PC-9 (cell line): ENCODE data around the gene STX1A. TPM values are rescaled to one million over a fixed set of nuclear protein-coding genes. Genes with fewer than 3 reads are reported as not detected.
A peak's percentile ranks its signal among the peaks of the same experiment; 100 is the strongest.
"Not testable (repeated sequence)": the region's sequence is repeated elsewhere in the genome, so short reads cannot be mapped to it uniquely, and the experiment has no call there.

Experiments
- BruUV-seq: library from RNA; stranded (reverse); fragments of 400-500 nt; replicated peaks from 2 replicates; lab custom pipeline; 2021; lab: Mats Ljungman, UMichigan
- CTCF ChIA-PET: fragments of 300-600 bp; sonication (Branson Sonifier 250); formaldehyde crosslinking; loops from one replicate; lab custom pipeline; 2022; ENCODE audit warnings: antibody characterized with exemption; lab: Charles Lee
- POLR2A ChIA-PET: fragments of 300-600 bp; sonication (Branson Sonifier 250); formaldehyde crosslinking; loops from one replicate; lab custom pipeline; 2022; ENCODE audit warnings: antibody characterized with exemption; ENCODE audit not compliant: unreplicated experiment; lab: Charles Lee
- DNase-seq, 2 experiments: peaks; one replicate each; pipeline versions ENCODE4 v3.0.0 to v3.0.0-alpha.2; 2015 to 2022; ENCODE audit warnings: mixed read lengths in 1 of 2
- H2AFZ ChIP-seq: fragments of 200-600 bp; sonication (generic); 2 replicates; pipeline ENCODE4 v1.8.1; 2017; ENCODE audit warnings: antibody characterized with exemption
- H3F3A ChIP-seq: fragments of 200-600 bp; sonication (generic); 2 replicates; pipeline ENCODE4 v1.8.1; 2017; ENCODE audit warnings: antibody characterized with exemption, mild to moderate bottlenecking, low read depth; ENCODE audit not compliant: insufficient read depth
- H3K27ac ChIP-seq: fragments of 200-600 bp; sonication (generic); 2 replicates; pipeline ENCODE4 v1.6.1; 2016; ENCODE audit warnings: mixed run types
- H3K27me3 ChIP-seq: fragments of 200-600 bp; sonication (generic); 2 replicates; pipeline ENCODE4 v1.6.1; 2016; ENCODE audit warnings: low read depth, mixed run types; ENCODE audit not compliant: insufficient read depth
- H3K36me3 ChIP-seq: fragments of 200-600 bp; sonication (generic); 2 replicates; pipeline ENCODE4 v1.6.1; 2016; ENCODE audit warnings: low read depth, mixed run types
- H3K4me1 ChIP-seq: fragments of 200-600 bp; sonication (generic); replicated peaks from 2 replicates; pipeline ENCODE4 v1.6.1; 2016; ENCODE audit warnings: mixed run types; ENCODE audit not compliant: insufficient read depth
- H3K4me2 ChIP-seq: fragments of 200-600 bp; sonication (generic); 2 replicates; pipeline ENCODE4 v1.6.1; 2017; ENCODE audit warnings: mixed run types
- H3K4me3 ChIP-seq: fragments of 200-600 bp; sonication (generic); 2 replicates; pipeline ENCODE4 v1.6.1; 2016; ENCODE audit warnings: mixed run types
- H3K79me2 ChIP-seq: fragments of 200-600 bp; sonication (generic); 2 replicates; pipeline ENCODE4 v1.6.1; 2017; ENCODE audit warnings: low read depth, mixed run types
- H3K9me2 ChIP-seq: fragments of 200-600 bp; sonication (generic); 2 replicates; pipeline ENCODE4 v1.8.1; 2017; ENCODE audit warnings: mild to moderate bottlenecking; ENCODE audit not compliant: insufficient read depth
- H3K9me3 ChIP-seq: fragments of 200-600 bp; sonication (generic); 2 replicates; pipeline ENCODE4 v1.8.1; 2016; ENCODE audit warnings: low read depth; ENCODE audit not compliant: insufficient read depth
- H4K20me1 ChIP-seq: fragments of 200-600 bp; sonication (generic); 2 replicates; pipeline ENCODE4 v1.8.1; 2017; ENCODE audit not compliant: insufficient read depth
- EZH2 ChIP-seq: fragments of 200-600 bp; sonication (generic); IDR thresholded peaks from 2 replicates; pipeline ENCODE4 v1.8.0; 2017; ENCODE audit warnings: antibody characterized with exemption, low read depth
- intact Hi-C: fragments of 100-400 bp; cut with micrococcal nuclease; formaldehyde crosslinking; loops from one replicate; pipeline ENCODE4 v1.10.0; 2022; ENCODE audit not compliant: unreplicated experiment
- total RNA-seq: library from RNA; stranded (reverse); gene quantifications from 2 replicates; pipeline ENCODE4 v1.2.3, GENCODE V29; 2021
- TF ChIP-seq, protein P1 (sequence below): fragments of 200-600 bp; sonication (generic); conservative IDR thresholded peaks from 2 replicates; pipeline ENCODE4 v1.6.1; 2017; ENCODE audit warnings: mixed run types, antibody characterized with exemption, mild to moderate bottlenecking, moderate library complexity

STX1A gene
- total RNA-seq, 1 experiment from 2014 or later, result 39.1 TPM

DNA sequence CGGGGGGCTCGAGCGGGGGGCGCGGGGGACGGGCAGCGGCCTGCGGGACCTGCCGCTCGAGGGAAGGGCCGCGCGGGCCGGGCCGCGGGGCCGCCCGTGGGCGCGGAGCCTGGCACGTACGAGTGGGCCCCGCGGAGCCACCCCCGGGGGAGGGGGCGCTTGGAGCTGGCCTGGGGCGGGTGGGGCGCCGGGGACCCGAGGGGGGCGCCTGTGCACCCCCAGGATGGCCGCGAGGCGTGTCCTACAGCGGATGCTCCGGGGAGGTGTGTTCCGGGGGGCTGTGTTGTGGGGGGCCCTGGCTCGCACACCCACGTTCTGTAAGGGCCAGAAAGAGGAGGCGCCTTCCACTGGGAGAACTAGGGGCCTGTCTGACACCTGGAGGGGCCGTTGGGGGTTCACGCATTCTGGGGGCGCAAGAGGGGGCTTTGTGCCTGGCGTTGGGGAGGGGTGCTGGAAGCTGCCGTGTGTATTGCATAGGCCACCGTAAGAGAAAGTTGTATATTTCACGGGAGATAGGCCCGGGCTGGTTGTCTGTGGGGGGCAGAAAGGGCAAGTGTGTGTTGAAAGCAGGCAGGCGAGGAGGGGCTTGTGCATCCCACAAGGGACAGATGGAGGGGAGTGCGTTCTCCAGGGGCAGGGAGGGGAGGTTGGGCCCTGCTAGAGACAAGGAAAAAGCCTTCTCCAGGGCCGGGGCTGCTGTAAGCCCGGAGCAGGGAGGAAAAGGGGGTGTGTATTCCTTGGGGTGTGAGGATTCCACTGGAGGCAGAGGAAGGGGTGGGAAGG, 51.2 kb downstream of the STX1A start:
- intact Hi-C loops, result loop anchor here (5.0 kb wide), 3 partner anchors 41 to 146 kb away; partner anchors contain the start of genes BAZ1B and STX1A
- ChIA-PET POLR2A (no interaction called here), CTCF (interaction anchor here (0.6 to 0.7 kb wide), 3 partner anchors 61 to 1317 kb away, joined by 3 to 14 read pairs (median 3); no protein-coding TSS in a partner anchor)
- H3K79me2 ChIP-seq, result no peaks in the 10 kb centered on the region
- H3K36me3 ChIP-seq, result no peaks in the 10 kb centered on the region
- H3K27me3 ChIP-seq, result no peaks in the 10 kb centered on the region
- no peak for DNase-seq
- H3K4me3 ChIP-seq, result peak overlapping the region; percentile 40; the same call in 1 of the 2 replicates
- no peaks in the 10 kb centered on the region for H3K9me3 ChIP-seq
- H3K4me1 ChIP-seq, result 0 out of 2 replicates have a peak, but pooled peaks cover 4% of the 10 kb centered on the region
- no peaks in the 10 kb centered on the region for H3K9me2 ChIP-seq
- H3K27ac ChIP-seq, result no peak overlapping the region
- BruUV-seq, result no TSS peak
- peak overlapping the region; percentile 73 for H2AFZ ChIP-seq
- H3F3A ChIP-seq, result peaks cover 21% of the 10 kb centered on the region; the same call in 1 of the 2 replicates
- H4K20me1 ChIP-seq, result no peaks in the 10 kb centered on the region
- no peak for TF ChIP-seq EZH2
- TF ChIP-seq, protein P1, sequence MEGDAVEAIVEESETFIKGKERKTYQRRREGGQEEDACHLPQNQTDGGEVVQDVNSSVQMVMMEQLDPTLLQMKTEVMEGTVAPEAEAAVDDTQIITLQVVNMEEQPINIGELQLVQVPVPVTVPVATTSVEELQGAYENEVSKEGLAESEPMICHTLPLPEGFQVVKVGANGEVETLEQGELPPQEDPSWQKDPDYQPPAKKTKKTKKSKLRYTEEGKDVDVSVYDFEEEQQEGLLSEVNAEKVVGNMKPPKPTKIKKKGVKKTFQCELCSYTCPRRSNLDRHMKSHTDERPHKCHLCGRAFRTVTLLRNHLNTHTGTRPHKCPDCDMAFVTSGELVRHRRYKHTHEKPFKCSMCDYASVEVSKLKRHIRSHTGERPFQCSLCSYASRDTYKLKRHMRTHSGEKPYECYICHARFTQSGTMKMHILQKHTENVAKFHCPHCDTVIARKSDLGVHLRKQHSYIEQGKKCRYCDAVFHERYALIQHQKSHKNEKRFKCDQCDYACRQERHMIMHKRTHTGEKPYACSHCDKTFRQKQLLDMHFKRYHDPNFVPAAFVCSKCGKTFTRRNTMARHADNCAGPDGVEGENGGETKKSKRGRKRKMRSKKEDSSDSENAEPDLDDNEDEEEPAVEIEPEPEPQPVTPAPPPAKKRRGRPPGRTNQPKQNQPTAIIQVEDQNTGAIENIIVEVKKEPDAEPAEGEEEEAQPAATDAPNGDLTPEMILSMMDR, result no peak
- H3K4me2 ChIP-seq, result peak overlapping the region; percentile 75

- intact Hi-C loops, result loop anchor here (1.0 to 5.0 kb wide), 4 partner anchors 40 to 145 kb away; partner anchors contain the start of genes BAZ1B and STX1A
- Histone ChIP-seq H3K4me1 (0 out of 2 replicates have a peak, but pooled peaks cover 4% of the 10 kb centered on the region), H3K27me3 (no peaks in the 10 kb centered on the region), H3K27ac (no peak within 1 kb of the TSS), H3K9me2 (no peaks in the 10 kb centered on the region), H2AFZ (peak within 1 kb of the TSS; percentile 73), H3K36me3 (no peaks in the 10 kb centered on the region), H3K9me3 (no peaks in the 10 kb centered on the region), H3K4me2 (peak within 1 kb of the TSS; percentile 75), H3K79me2 (no peaks in the 10 kb centered on the region), H3F3A (peaks cover 18% of the 10 kb centered on the region; the same call in 1 of the 2 replicates), H4K20me1 (no peaks in the 10 kb centered on the region), H3K4me3 (peak within 1 kb of the TSS; percentile 40; the same call in 1 of the 2 replicates)
- no TSS peak for BruUV-seq
- DNase-seq, result peak; percentile 69 to 97
- ChIA-PET CTCF (interaction anchor here (0.7 kb wide), 1 partner anchor 60 kb away, joined by 3 read pairs; no protein-coding TSS in a partner anchor), POLR2A (interaction anchor here (0.5 kb wide), 1 partner anchor 38 kb away, joined by 4 read pairs; no protein-coding TSS in a partner anchor)
- no peak for TF ChIP-seq EZH2
- TF ChIP-seq, protein P1, result peak; percentile 50; the same call in 1 of the 2 replicates
Measured at GRCh38 chr7:73667344-73668102, 51.9 kb downstream of the STX1A start, which contains the start of gene VPS37D. VPS37D (plus strand) TSS chr7:73667831; CDS start chr7:73667959, 128 bp downstream.

- Histone ChIP-seq H3K9me3 (no peaks in the 10 kb centered on the region), H3K4me2 (no peak overlapping the region)
- CTCF ChIA-PET, result interaction anchor here (0.6 kb wide), 1 partner anchor 60 kb away, joined by 4 read pairs; no protein-coding TSS in a partner anchor
Measured at GRCh38 chr7:73663033-73663432, 56.4 kb downstream of the STX1A start.

DNA sequence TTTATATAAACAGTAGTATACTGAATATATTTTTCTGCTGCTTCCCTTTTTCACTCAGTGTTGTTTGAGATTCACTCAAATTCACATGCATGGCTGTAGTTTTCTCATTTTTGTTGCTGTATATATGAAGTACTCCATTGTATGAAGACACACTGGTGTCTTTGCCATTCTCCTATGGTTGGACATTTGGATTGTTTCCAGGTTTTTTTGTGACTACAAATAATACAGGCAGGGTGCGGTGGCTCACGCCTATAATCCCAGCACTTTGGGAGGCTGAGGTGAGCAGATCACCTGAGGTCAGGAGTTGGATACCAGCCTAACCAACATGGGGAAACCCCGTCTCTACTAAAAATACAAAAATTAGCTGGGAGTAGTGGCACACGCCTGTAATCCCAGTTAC, 58.9 kb downstream of the STX1A start:
- H3K4me3 ChIP-seq, intact Hi-C loops, CTCF ChIA-PET, DNase-seq, H3K9me2 ChIP-seq, H4K20me1 ChIP-seq, H3K4me2 ChIP-seq, H3K4me1 ChIP-seq, H3K9me3 ChIP-seq, H3K27ac ChIP-seq, BruUV-seq, H3K79me2 ChIP-seq, H3K36me3 ChIP-seq, H3K27me3 ChIP-seq, H2AFZ ChIP-seq, H3F3A ChIP-seq: not testable (repeated sequence)
- POLR2A ChIA-PET, result interaction anchor here (0.6 kb wide), 1 partner anchor 135 kb away, joined by 4 read pairs; no protein-coding TSS in a partner anchor

More at GRCh38 chr7:73663033-73663432, 56.4 kb downstream of the STX1A start:
- Histone ChIP-seq H3K27me3 (no peaks in the 10 kb centered on the region), H3K4me1 (0 out of 2 replicates have a peak, but pooled peaks cover 4% of the 10 kb centered on the region), H2AFZ (no peak overlapping the region), H4K20me1 (no peaks in the 10 kb centered on the region), H3K27ac (no peak overlapping the region), H3K9me2 (no peaks in the 10 kb centered on the region), H3F3A (peaks cover 18% of the 10 kb centered on the region; the same call in 1 of the 2 replicates), H3K36me3 (no peaks in the 10 kb centered on the region), H3K4me3 (no peak overlapping the region), H3K79me2 (no peaks in the 10 kb centered on the region)
- BruUV-seq, result no TSS peak
- no peak for DNase-seq
- POLR2A ChIA-PET, result interaction anchor here (0.6 kb wide), 1 partner anchor 50 kb away, joined by 5 read pairs; no protein-coding TSS in a partner anchor
- TF ChIP-seq EZH2, result no peak
- TF ChIP-seq, protein P1, result no peak
- intact Hi-C loops, result no loop called here
